ENCODE results near the gene SLC35D2.
A peak's percentile ranks its signal among the peaks of the same experiment; 100 is the strongest.
"Not testable (repeated sequence)": the region's sequence is repeated elsewhere in the genome, so short reads cannot be mapped to it uniquely, and the experiment has no call there.

Gene SLC35D2

DNA sequence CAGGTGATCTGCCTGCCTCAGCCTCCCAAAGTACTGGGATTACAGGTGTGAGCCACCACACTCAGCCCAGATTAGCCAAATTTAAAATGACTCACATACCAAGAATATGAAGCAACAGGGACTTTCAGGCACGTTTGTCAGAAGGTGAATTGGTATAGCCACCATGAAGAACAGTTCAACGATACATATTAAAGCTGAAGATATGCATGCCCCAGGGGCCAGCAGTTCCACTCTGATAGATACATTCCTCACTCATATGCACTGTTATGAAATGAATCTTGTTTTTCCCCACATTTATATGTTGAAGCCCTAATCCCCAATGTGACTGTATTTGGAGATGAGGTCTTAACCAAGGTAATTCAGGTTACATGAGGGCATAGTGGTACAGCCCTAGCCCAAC lies 22.5 kb downstream of the SLC35D2 start:
- no peak for DNase-seq (ENCODE audit: low read depth)

GRCh38 chr9:96360523-96360922 lies 23.0 kb downstream of the SLC35D2 start:
- not testable (repeated sequence) for DNase-seq (ENCODE audit: low read depth)

GRCh38 chr9:96350866-96351265 lies 32.6 kb downstream of the SLC35D2 start:
- no peak for DNase-seq (ENCODE audit: low read depth)

DNA sequence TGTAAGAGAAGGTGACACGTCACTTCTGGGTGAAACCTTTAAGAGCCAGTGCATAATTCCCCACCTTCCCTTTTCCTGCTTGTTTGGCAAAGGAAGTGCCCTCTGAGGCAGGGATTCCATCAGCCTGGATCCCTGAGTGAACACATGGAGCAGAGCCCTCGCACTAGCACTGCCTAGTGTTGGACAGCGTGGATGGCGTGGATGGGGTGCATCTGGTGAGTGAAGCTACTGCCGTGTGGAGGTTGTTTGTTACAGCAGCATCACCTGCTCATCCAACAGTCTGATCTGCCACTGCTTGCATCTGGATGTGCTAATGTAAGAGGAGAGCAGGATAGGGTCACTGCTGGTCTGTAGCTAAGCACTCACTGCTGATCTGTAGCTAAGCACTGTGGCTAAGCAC lies 35.2 kb downstream of the SLC35D2 start:
- no peak for DNase-seq (ENCODE audit: low read depth)

DNA sequence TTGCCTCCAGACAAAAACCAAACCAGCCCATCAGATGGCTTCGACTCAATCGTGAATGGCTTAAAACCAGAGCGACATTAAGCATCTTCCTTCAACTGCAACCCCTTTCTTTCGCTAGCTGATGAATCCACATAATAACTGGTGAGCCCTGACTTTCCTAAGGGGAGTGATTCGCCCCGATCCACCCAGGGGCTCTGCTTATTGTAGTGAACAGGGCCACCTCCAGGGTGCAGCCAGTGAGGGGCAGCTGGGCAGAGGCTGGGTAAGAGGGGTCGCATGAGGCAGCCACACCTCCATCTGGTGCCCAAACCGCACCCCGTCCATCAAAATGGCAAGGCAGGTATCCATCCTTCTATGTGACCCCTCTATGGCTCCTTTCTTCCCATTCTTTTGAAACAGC lies 38.0 kb downstream of the SLC35D2 start:
- DNase-seq (ENCODE audit: low read depth): no peak

- no peak for DNase-seq (ENCODE audit: low read depth)
Measured at GRCh38 chr9:96344458-96345180, 38.9 kb downstream of the SLC35D2 start.

DNA sequence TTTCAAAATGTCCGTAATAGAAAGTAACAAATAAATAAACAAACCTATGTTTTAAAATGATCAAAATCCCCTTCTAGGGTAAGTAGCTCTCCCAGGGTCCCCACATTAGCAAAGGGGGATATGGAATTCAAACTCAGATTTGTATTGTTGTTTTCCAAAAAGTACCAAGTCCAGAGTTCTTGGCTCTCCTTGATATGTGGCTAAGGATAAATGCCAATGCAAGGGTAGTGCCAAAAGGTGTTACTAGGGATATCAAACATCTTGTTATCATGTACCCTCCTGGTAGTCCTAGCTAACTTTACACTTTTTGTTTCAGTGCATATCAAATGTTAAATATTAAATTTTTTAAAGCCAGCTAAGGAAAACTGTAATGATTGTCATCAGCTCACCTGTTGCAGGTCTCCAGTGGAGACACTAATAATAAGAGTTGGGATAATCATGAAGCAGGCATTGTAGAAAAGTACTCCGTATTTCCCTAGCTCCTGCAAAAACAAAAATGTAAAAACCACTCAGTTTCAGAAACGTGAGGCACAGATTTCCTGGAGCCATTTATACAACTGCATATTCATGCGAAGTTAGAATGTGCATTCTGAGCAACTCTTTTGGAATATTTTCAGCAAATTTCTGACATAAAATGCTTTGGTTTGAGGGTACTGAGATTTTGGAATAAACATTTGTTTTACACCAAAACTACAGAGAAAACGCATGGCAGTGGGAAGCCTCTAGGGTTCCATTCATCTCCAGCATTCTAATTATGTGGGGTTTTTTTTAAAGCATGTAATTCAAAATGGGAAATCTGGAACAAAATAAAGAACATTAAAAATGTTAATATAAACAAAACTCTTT lies 39.8 kb downstream of the SLC35D2 start:
- no peak for DNase-seq (ENCODE audit: low read depth)

- DNase-seq (ENCODE audit: low read depth): no peak
Measured at GRCh38 chr9:96342571-96343245, 40.8 kb downstream of the SLC35D2 start.

DNA sequence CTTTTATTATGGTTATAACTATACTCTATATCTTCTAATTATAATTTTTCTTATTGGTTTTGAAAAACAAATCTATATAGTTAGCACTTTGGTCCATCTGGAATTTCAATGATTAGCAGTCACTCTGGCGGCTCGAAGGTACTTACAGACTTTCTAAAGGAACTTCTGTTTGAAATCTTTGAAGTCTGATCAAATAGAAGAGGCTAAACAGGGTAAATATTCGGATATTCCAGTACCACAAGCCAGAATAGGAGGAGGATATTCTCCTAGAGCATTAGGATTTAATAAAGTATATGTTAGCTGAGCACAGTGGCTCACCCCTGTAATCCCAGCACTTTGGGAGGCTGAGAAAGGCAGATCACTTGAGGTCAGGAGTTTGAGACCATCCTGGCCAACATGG lies 42.8 kb downstream of the SLC35D2 start:
- DNase-seq (ENCODE audit: low read depth): no peak

GRCh38 chr9:96338299-96338698 lies 45.2 kb downstream of the SLC35D2 start:
- DNase-seq (ENCODE audit: low read depth): no peak

- DNase-seq (ENCODE audit: low read depth): no peak
Measured at GRCh38 chr9:96333958-96334357, 49.6 kb downstream of the SLC35D2 start.

DNA sequence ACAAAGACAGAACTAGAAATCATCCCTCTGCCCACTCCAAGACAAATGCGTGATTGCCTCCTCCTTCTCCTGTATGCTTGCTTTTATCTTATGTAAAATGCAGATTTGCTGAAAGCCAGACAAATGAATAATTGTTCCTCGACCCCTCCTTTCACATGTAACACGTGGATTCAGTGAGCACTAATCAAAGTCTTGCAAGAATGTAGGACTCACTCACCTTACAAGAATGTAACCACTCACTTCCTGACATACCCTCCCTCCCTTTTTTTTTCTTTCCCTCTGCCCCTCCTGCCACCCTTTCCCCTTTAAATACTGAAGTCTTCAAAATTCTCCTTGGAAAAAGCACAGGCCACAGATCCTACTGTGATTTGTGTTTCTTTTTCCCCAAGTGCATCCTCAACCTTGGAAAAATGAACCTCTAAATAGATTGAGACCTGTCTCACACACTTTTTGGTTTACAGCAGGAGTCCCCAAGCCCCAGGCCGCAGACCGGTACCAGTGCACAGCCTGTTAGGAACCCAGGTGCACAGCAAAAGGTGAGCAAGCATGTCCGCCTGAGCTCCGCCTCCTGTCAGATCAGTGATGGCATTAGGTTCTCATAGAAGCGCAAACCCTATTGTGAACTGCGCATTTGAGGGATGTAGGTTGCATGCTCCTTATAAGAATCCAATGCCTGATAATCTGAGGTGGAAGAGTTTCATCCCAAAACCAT lies 52.1 kb downstream of the SLC35D2 start:
- DNase-seq (ENCODE audit: low read depth): no peak

GRCh38 chr9:96327694-96328352 lies 55.7 kb downstream of the SLC35D2 start:
- peak; percentile 8 for DNase-seq (ENCODE audit: low read depth)

DNA sequence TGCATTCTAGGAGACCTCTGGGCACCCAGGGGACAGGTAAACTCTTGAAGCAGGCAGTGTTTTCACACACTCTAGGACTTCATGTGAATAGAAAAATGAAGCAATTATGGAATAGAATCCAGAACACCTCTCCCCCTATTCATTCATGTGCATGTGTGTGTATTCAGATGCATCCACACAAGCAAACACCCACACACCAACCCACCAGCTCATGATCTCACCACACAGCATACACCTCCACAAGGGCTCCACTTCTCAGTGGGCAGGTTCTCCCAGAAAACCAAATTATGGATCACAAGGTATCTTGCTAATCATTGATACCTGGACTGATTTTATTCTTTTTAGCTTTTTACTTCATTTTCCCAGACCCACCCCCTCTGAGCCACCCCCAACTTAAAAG lies 60.3 kb downstream of the SLC35D2 start:
- no peak for DNase-seq (ENCODE audit: low read depth)

GRCh38 chr9:96322736-96323135 lies 60.8 kb downstream of the SLC35D2 start:
- not testable (repeated sequence) for DNase-seq (ENCODE audit: low read depth)

- not testable (repeated sequence) for DNase-seq (ENCODE audit: low read depth)
Measured at GRCh38 chr9:96322210-96322609, 61.3 kb downstream of the SLC35D2 start.

DNA sequence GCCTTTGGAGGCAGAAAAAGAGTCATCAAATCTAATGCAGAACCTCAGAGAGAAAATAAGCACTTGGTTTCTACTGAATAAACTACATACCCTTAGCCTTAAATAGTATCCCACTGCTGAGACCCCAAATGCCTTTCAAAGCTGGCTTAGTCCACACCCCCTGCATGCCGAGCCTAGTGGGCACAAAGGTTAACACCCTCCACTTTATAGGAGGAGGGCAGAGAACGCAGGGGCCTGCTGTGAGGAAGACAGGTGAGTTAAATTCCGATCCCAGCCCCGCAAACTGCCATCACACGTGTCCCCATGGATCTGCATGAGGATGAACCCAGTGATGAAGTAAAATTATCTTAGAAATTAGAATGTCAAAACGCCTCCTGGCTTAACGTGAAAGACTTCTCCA lies 62.0 kb downstream of the SLC35D2 start:
- no peak for DNase-seq (ENCODE audit: low read depth)

- no peak for DNase-seq (ENCODE audit: low read depth)
Measured at GRCh38 chr9:96320749-96321280, 62.7 kb downstream of the SLC35D2 start.

DNA sequence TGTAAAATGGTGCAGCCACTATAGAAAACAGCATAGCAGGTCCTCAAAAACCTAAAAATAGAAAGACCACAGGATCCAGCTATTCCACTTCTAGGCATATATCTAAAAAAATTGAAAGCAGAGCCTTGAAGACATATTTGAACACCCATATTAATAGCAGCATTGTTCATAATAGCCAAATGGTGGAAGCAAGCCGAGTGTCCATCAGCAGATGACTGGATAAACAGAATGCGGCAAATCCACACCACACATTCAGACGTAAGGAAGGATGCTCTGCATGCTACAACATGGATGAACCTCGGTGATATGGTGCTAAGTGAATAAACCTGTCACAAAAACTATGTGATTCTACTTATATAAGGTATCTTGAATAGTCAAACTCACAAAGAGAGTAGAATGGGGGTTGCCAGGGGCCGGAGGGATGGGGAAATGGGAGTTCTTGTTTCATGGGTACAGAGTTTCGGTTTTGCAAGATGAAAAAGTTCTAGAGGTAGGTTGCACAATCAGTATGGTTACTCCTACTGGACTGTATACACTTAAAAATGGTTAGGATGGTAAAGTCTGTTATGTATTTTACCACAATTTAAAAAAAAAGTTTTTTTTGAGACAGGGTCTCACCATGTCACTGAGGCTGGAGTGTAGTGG lies 64.5 kb downstream of the SLC35D2 start:
- no peak for DNase-seq (ENCODE audit: low read depth)

DNA sequence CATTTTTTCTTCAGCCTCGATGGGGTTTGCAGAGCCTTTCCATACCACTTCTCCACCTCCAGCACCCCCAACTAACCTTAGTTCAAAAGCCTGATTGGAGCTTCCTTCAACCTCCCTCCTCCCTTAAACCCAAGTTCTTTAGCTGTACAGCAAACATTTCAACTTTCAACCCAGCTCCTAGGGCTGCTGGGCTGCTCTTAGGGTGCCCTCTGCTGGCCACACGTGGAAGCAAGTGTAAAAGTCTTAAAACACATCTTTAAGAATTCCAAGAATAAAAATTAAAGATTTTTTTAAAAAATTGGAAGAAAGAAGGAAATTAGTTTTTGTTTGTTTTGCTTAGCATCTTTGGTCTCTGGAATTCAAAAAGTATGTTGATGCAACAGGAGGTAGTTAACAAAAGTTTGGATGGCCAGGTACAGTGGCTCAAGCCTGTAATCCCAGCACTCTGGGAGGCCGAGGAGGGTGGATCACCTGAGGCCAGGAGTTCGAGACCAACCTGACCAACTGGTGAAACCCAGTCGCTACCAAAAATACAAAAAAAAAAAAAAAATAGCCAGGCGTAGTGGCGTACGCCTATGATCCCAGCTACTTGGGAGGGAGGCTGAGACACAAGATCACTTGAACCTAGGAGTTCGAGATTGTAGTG lies 66.1 kb downstream of the SLC35D2 start:
- peak; percentile 22 for DNase-seq (ENCODE audit: low read depth)

All from stimulated activated CD8-positive, alpha-beta memory T cell treated with anti-CD3 and anti-CD28 coated beads, Interleukin-12 subunit alpha, Interleukin-12 subunit beta, amount 100 ng/mL, for 1 hour (primary cell).